GM12878 (cell line): Measurements from ENCODE around the gene TSKU. TPM values are rescaled to one million over a fixed set of nuclear protein-coding genes. Genes with fewer than 3 reads are reported as not detected.

ENCODE experiments used
- ATAC-seq: fragments of 200-7000 bp; cut with Tn5 transposase; 3 replicates; pipeline ENCODE4 v1.9.1; 2020; ENCODE audit warnings: mild to moderate bottlenecking, moderate library complexity
- BruUV-seq: library from RNA; stranded (reverse); fragments of 400-500 nt; replicated peaks from 2 replicates; lab custom pipeline; 2021; lab: Mats Ljungman, UMichigan
- CTCF ChIA-PET: fragments of 300-600 bp; sonication (Branson Sonifier 250); formaldehyde crosslinking; extraction: SDS; loops from one replicate; lab custom pipeline; 2021; ENCODE audit warnings: inconsistent platforms; lab: Yijun Ruan, JAX
- POLR2A ChIA-PET: fragments of 350-600 bp; formaldehyde crosslinking; extraction: SDS; loops from one replicate; lab custom pipeline; 2021; ENCODE audit warnings: inconsistent platforms; lab: Charles Lee
- RAD21 ChIA-PET: fragments of 300-600 bp; sonication (Branson Sonifier 250); formaldehyde crosslinking; loops from one replicate; lab custom pipeline; 2023; ENCODE audit warnings: antibody characterized with exemption; ENCODE audit not compliant: unreplicated experiment; lab: Charles Lee
- SMC1A ChIA-PET: fragments of 300-600 bp; sonication (Branson Sonifier 250); formaldehyde crosslinking; loops from one replicate; lab custom pipeline; 2023; ENCODE audit not compliant: unreplicated experiment, uncharacterized antibody; lab: Charles Lee
- DNase-seq: peaks from one replicate; pipeline ENCODE4 v3.0.0-alpha.2; 2011; ENCODE audit warnings: low read depth, low spot score
- FAIRE-seq: peaks from 3 replicates; lab custom pipeline; 2011; peaks lifted over from hg19 to GRCh38; lab: Jason Lieb, UNC
- H2AFZ ChIP-seq: 2 replicates; pipeline ENCODE4 v1.6.0; 2011; ENCODE audit warnings: low read depth, low read length, control low read depth; ENCODE audit not compliant: control insufficient read depth
- H3K27ac ChIP-seq: 2 replicates; pipeline ENCODE4 v1.5.1; 2011; ENCODE audit warnings: control low read depth; ENCODE audit not compliant: control insufficient read depth, insufficient read depth
- H3K27me3 ChIP-seq, 2 experiments: replicated peaks in 1 of 2; 2 replicates each; pipeline versions ENCODE4 v1.6.0 to v1.6.1; 2011; ENCODE audit warnings: low read length in 1 of 2; ENCODE audit not compliant: control insufficient read depth in 2 of 2, insufficient read depth in 2 of 2
- H3K36me3 ChIP-seq, 2 experiments: 2 replicates each; pipeline ENCODE4 v1.5.1; 2011; ENCODE audit warnings: low read length in 1 of 2; ENCODE audit not compliant: control insufficient read depth in 2 of 2, insufficient read depth in 2 of 2
- H3K4me1 ChIP-seq: 2 replicates; pipeline ENCODE4 v1.6.1; 2011; ENCODE audit warnings: mild to moderate bottlenecking, low read length, moderate library complexity, mixed read lengths; ENCODE audit not compliant: control insufficient read depth, insufficient read depth
- H3K4me2 ChIP-seq: 2 replicates; pipeline ENCODE4 v1.6.0; 2011; ENCODE audit warnings: control low read depth; ENCODE audit not compliant: control insufficient read depth, insufficient read depth
- H3K4me3 ChIP-seq: fragments of 200-600 bp; sonication (generic); 2 replicates; pipeline ENCODE4 v1.5.1; 2016
- H3K79me2 ChIP-seq: 2 replicates; pipeline ENCODE4 v1.6.0; 2011; ENCODE audit warnings: low read length; ENCODE audit not compliant: control insufficient read depth, insufficient read depth
- H3K9ac ChIP-seq: 2 replicates; pipeline ENCODE4 v1.8.0; 2011; ENCODE audit warnings: low read length, control low read depth, mixed read lengths; ENCODE audit not compliant: control insufficient read depth, insufficient read depth
- H3K9me3 ChIP-seq: replicated peaks from 3 replicates; pipeline ENCODE4 v1.5.1; 2011; ENCODE audit warnings: mild to moderate bottlenecking, low read length; ENCODE audit not compliant: control insufficient read depth, insufficient read depth
- H4K20me1 ChIP-seq: 2 replicates; pipeline ENCODE4 v1.6.0; 2011; ENCODE audit not compliant: control insufficient read depth, insufficient read depth
- ATF3 ChIP-seq: IDR thresholded peaks from 2 replicates; pipeline ENCODE4 v1.6.1; 2011; ENCODE audit warnings: low read depth, mild to moderate bottlenecking, low read length, moderate library complexity, borderline replicate concordance; ENCODE audit errors: extremely low read depth
- CTCF ChIP-seq, 3 experiments: IDR thresholded peaks in 2 of 3; conservative IDR thresholded peaks in 1 of 3; 2 replicates each; pipeline ENCODE4 v1.5.1; 2011; ENCODE audit warnings: low read depth in 3 of 3, low read length in 3 of 3, mild to moderate bottlenecking in 3 of 3, control low read depth in 2 of 3, moderate library complexity in 2 of 3, inconsistent platforms in 1 of 3, mixed read lengths in 1 of 3; ENCODE audit not compliant: control insufficient read depth in 2 of 3, insufficient read depth in 1 of 3; ENCODE audit errors: extremely low read depth in 1 of 3
- IRF4 ChIP-seq: IDR thresholded peaks from 2 replicates; pipeline ENCODE4 v1.6.1; 2011; ENCODE audit warnings: low read depth, low read length
- IRF5 ChIP-seq: fragments of 450-650 bp; IDR thresholded peaks from 2 replicates; pipeline ENCODE4 v1.6.1; 2017; ENCODE audit warnings: borderline replicate concordance
- JUND ChIP-seq: IDR thresholded peaks from 2 replicates; pipeline ENCODE4 v1.6.1; 2012; ENCODE audit warnings: low read depth, mild to moderate bottlenecking, low read length, improper control_type of control experiment, moderate library complexity
- LARP7 ChIP-seq: fragments of 450-650 bp; IDR thresholded peaks from 2 replicates; pipeline ENCODE4 v1.6.1; 2017; ENCODE audit warnings: mild to moderate bottlenecking
- MEF2B ChIP-seq: fragments of 450-650 bp; IDR thresholded peaks from 2 replicates; pipeline ENCODE4 v1.6.1; 2018; ENCODE audit warnings: mild to moderate bottlenecking, moderate library complexity; ENCODE audit not compliant: partially characterized antibody, poor library complexity, severe bottlenecking
- NBN ChIP-seq: fragments of 450-650 bp; IDR thresholded peaks from 2 replicates; pipeline ENCODE4 v1.6.1; 2016
- NFYB ChIP-seq: IDR thresholded peaks from 2 replicates; pipeline ENCODE4 v1.6.1; 2011; ENCODE audit warnings: low read depth, mild to moderate bottlenecking, low read length, improper control_type of control experiment, moderate library complexity; ENCODE audit not compliant: insufficient read depth
- RAD21 ChIP-seq: IDR thresholded peaks from 2 replicates; pipeline ENCODE4 v1.6.1; 2011; ENCODE audit warnings: mild to moderate bottlenecking, low read depth, low read length, moderate library complexity; ENCODE audit not compliant: insufficient read depth
- SMC3 ChIP-seq: IDR thresholded peaks from 2 replicates; pipeline ENCODE4 v1.6.1; 2011; ENCODE audit warnings: low read length, improper control_type of control experiment, borderline replicate concordance
- STAT3 ChIP-seq: IDR thresholded peaks from 2 replicates; pipeline ENCODE4 v1.6.1; 2011; ENCODE audit warnings: low read depth, low read length, improper control_type of control experiment
- TCF12 ChIP-seq: IDR thresholded peaks from 2 replicates; pipeline ENCODE4 v1.6.1; 2011; ENCODE audit warnings: low read depth, mild to moderate bottlenecking, low read length
- YY1 ChIP-seq: IDR thresholded peaks from 2 replicates; pipeline ENCODE4 v1.6.1; 2011; ENCODE audit warnings: low read depth, mild to moderate bottlenecking, low read length
- WGBS: methylation state at CpG from one replicate; pipeline ENCODE4 v1.1.6; 2016; ENCODE audit warnings: low lambda C conversion rate; ENCODE audit not compliant: insufficient replicate concordance, insufficient coverage; ENCODE audit errors: missing lambda C conversion rate; 5-methylcytosine and 5-hydroxymethylcytosine counted together
- in situ Hi-C: fragments of 300-500 bp; cut with MboI; formaldehyde crosslinking; loops from 9 replicates; pipeline ENCODE4 v1.14.3; 2018; ENCODE audit warnings: mixed read lengths
- intact Hi-C: fragments of 100-400 bp; cut with micrococcal nuclease; formaldehyde crosslinking; loops from one replicate; pipeline ENCODE4 v1.14.2; 2022; ENCODE audit not compliant: unreplicated experiment
- polyA plus RNA-seq, 11 experiments: library from polyadenylated mRNA; depleted of rRNA in 4 of 11; unstranded in 6 of 11; stranded (reverse) in 5 of 11; fragments of >200 nt; fragmentation: Nextera tagmentation in 4 of 11; fragmentation: Illumina TruSeq in 1 of 11; extraction: Ambion mirVana in 4 of 11; extraction: Trizol in 1 of 11; gene quantifications; 1 replicate in 1 of 11; 2 replicates in 10 of 11; pipeline versions ENCODE4 v1.2.1 to v1.2.3, GENCODE V29; 2011 to 2016; ENCODE audit warnings: inconsistent platforms in 2 of 11, missing spikeins in 2 of 11, low read depth in 1 of 11
- total RNA-seq, 4 experiments: library from RNA; depleted of rRNA in 3 of 4; stranded (reverse); fragments of >200 nt in 3 of 4; fragmentation: Illumina TruSeq in 1 of 4; extraction: Trizol in 1 of 4; gene quantifications; 2 replicates each; pipeline versions ENCODE4 v1.2.1 to v1.2.3, GENCODE V29; 2013 to 2021
- TF ChIP-seq, protein P1 (sequence below): IDR thresholded peaks from 2 replicates; pipeline ENCODE4 v1.6.1; 2011; ENCODE audit warnings: borderline replicate concordance, low read depth, mild to moderate bottlenecking, moderate library complexity, low read length; ENCODE audit not compliant: insufficient read depth, poor library complexity, severe bottlenecking

The TSKU gene
- total and polyA plus RNA-seq, 10 of the 15 experiments (the other 5 are each of a cell fraction or from before 2014, with no cell fraction given), result 0.04 to 1.5 (median 0.62) TPM

DNA sequence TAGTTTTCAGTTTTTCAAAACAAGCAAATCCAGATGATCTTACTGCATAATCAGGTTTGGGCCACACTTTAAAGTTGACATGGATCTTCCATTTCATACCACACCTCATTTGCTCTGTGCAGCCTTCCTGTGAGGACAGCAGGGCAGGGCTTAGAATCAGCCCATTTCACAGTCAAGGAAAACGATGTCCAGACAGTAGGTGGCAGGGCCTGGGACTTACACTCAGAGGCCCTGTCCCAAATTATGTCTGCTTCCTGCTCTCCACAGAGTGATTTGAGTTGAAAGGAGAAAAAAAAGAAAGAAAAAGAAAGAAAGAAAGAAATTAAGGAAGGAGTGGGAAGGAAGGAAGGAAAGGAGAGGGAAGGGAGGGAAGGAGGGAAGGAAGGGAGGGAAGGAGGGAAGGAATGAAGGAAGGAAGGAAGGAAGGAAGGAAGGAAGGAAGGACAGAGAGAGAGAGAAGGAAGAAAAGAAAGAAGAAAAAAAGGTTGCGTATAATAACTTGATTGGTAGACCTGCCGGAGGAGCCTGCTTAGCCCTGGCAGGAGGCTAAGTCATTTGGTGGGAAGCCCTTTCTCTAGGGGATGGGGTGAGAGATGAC lies 23.6 kb downstream of the TSKU start (continued):
- TF ChIP-seq ATF3 (no peak), LARP7 (no peak), JUND (no peak)
- TF ChIP-seq, protein P1, sequence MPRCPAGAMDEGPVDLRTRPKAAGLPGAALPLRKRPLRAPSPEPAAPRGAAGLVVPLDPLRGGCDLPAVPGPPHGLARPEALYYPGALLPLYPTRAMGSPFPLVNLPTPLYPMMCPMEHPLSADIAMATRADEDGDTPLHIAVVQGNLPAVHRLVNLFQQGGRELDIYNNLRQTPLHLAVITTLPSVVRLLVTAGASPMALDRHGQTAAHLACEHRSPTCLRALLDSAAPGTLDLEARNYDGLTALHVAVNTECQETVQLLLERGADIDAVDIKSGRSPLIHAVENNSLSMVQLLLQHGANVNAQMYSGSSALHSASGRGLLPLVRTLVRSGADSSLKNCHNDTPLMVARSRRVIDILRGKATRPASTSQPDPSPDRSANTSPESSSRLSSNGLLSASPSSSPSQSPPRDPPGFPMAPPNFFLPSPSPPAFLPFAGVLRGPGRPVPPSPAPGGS, result no peak

GRCh38 chr11:76807206-76807875 lies 24.2 kb downstream of the TSKU start:
- ChIA-PET POLR2A (no interaction called here), SMC1A (interaction anchor here (1.0 kb wide), 1 partner anchor 112 kb away, joined by 3 read pairs; no protein-coding TSS in a partner anchor), RAD21 (interaction anchor here (3.5 kb wide), 1 partner anchor 112 kb away, joined by 44 read pairs; no protein-coding TSS in a partner anchor)
- Histone ChIP-seq H3K4me1 (no peaks in the 10 kb centered on the region; the same call in 1 of the 2 replicates), H3K9ac (no peak overlapping the region), H3K27me3 (peaks cover 0 to 2% of the 10 kb centered on the region in 2 experiments; a peak in 1 of 4 replicates), H3K9me3 (no peaks in the 10 kb centered on the region), H3K4me2 (no peak overlapping the region), H3K36me3 (no peaks in the 10 kb centered on the region), H2AFZ (peak overlapping the region; percentile 73)
- 9% methylated on average over 19 of the region's 19 CpGs for WGBS
- FAIRE-seq (no peak), DNase-seq (no peak), ATAC-seq (peak; percentile 91)
- in situ Hi-C loops, result no loop called here
- TF ChIP-seq NBN (no peak), TCF12 (no peak), NFYB (no peak), STAT3 (no peak), CTCF (IDR thresholded peaks at IDR 0.05 in 2 of 3, conservative IDR thresholded peaks at IDR 0.05 in 1 of 3; ENCODE audit: control insufficient read depth in 2 of 3, extremely low read depth in 1 of 3, insufficient read depth in 1 of 3, low read depth in 3 of 3, low read length in 3 of 3) (peak; percentile 72 to 76 (median 72)), IRF5 (no peak), RAD21 (peak; percentile 50; the same call in 1 of the 2 replicates), IRF4 (0 out of 2 replicates have a peak, but pooled peaks have one; percentile 10), MEF2B (no peak), SMC3 (peak; percentile 69), YY1 (peak; percentile 71)
- TF ChIP-seq, all 136 proteins: peak for 5
- Histone ChIP-seq H3K27ac (no peak overlapping the region), H3K4me3 (no peak overlapping the region), H3K79me2 (no peaks in the 10 kb centered on the region), H4K20me1 (no peaks in the 10 kb centered on the region)
- CTCF ChIA-PET, result interaction anchor here (0.7 to 8.9 kb wide), 7 partner anchors 9 to 284 kb away, joined by 3 to 229 read pairs (median 8); no protein-coding TSS in a partner anchor
- intact Hi-C loops, result loop anchor here (2.0 kb wide), 1 partner anchor 111 kb away; no protein-coding TSS in a partner anchor
- no TSS peak for BruUV-seq
